ENCODE results near the gene PCBP3. TPM values are rescaled to one million over a fixed set of nuclear protein-coding genes. Genes with fewer than 3 reads are reported as not detected.

PCBP3 gene
- total RNA-seq, 1 experiment from 2014 or later: 10.9 TPM

DNA sequence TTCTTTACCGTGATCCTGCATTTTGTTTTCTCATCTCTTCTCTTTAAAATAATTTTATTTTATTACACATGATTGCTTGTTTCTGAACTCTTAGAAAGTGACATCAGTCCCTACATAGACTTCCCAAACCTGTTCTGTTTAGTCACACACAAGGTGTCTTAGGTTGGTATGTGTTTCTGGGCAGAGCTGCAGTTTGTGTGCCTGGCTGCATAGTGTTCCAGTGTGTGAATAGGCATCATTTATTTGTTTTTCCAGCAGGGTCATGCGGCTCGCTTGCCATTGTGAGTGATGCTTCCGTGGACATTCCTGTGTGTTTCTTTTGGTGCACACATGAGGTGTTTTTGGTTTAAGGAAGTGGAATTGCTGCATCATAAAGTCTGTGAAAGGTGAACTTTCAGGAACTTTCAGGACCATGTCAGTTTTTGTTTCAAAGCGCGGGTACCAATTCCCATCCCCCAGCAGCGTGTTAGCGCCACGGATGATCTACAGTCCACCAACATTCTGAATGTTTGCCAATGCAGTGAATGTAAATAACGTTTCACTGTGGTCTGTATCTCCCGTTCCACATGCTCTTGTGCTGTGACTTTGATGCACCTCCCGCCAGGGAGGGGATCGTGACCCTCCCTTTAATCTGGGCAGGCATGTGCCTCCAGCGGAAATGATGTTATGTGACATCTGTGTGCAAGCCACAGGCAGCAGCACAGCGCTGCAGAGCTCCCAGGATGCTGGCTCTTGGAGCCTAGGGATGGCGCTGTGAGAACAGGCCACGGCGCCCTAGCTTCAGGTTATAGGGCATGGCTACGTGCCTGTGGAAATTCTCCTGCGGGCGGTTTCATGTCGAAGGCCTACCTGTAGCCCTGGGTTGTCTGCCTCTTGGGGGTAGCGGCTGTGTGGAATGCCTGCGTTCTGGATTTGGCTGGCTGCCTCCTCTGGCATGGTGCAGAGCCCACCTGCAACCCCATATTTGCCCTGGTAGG is 193.5 kb downstream of the PCBP3 start:
- no peak overlapping the region for H3K4me3 Mint-ChIP-seq
- H3K79me1 ChIP-seq (ENCODE audit: insufficient read depth, low read depth, low read length, poor library complexity, severe bottlenecking): no peaks in the 10 kb centered on the region
- H3K4me1 ChIP-seq (ENCODE audit: insufficient read depth, low read length): 0 out of 2 replicates have a peak, but pooled peaks cover 1% of the 10 kb centered on the region
- peak overlapping the region in 1 of 3 experiments; percentile 23; a peak in 1 of 7 replicates for H3K27ac Mint-ChIP-seq
- no peaks in the 10 kb centered on the region for H3K23me2 ChIP-seq (ENCODE audit: insufficient read length, low read depth, low read length, poor library complexity, severe bottlenecking)
- WGBS (ENCODE audit: extremely low coverage, insufficient read length, low lambda C conversion rate): no CpG with 5 or more reads among the region's 24 CpGs
- no peak overlapping the region for H3K23ac ChIP-seq (ENCODE audit: insufficient read length, low read depth, low read length)
- H4K5ac ChIP-seq (ENCODE audit: insufficient read length, low read depth, low read length): no peak overlapping the region
- H3K9ac ChIP-seq (ENCODE audit: extremely low read depth, insufficient read length, low read length): no peak overlapping the region
- no peak overlapping the region for H2BK20ac ChIP-seq (ENCODE audit: low read depth, low read length, poor library complexity, severe bottlenecking)
- H4K91ac ChIP-seq (ENCODE audit: insufficient read length, low read depth, low read length): no peak overlapping the region
- H3K4ac ChIP-seq (ENCODE audit: low read depth, low read length): no peak overlapping the region
- H4K8ac ChIP-seq (replicated peaks; ENCODE audit: insufficient read length, low read depth, low read length): no peak overlapping the region
- no peak overlapping the region for H2BK5ac ChIP-seq (ENCODE audit: insufficient read length, low read length)
- H2BK120ac ChIP-seq (ENCODE audit: low read depth, low read length, poor library complexity, severe bottlenecking): no peak overlapping the region
- H3K14ac ChIP-seq (ENCODE audit: insufficient read depth, low read length): no peak overlapping the region
- peak; percentile 26 for DNase-seq
- no peaks in the 10 kb centered on the region for H3K27me3 ChIP-seq (ENCODE audit: insufficient read depth, low read length)
- H3K56ac ChIP-seq (ENCODE audit: insufficient read length, low read depth, low read length): no peak overlapping the region
- no peak overlapping the region for H2BK12ac ChIP-seq (ENCODE audit: insufficient read length, low read depth, low read length)
- H2AFZ ChIP-seq (ENCODE audit: low read length): no peak overlapping the region
- no peaks in the 10 kb centered on the region for H3K79me2 ChIP-seq (ENCODE audit: insufficient read depth, low read length)
- H3K18ac ChIP-seq (ENCODE audit: insufficient read length, low read depth, low read length): no peak overlapping the region
- H2AK5ac ChIP-seq (ENCODE audit: insufficient read length, low read length): no peak overlapping the region
- H3K4me2 ChIP-seq (ENCODE audit: insufficient read depth, insufficient read length, low read length): no peak overlapping the region
- H3K27me3 Mint-ChIP-seq (ENCODE audit: low read depth): peaks cover 2% of the 10 kb centered on the region; the same call in 1 of the 2 replicates
- H3K9me3 Mint-ChIP-seq: peaks cover 17 to 23% of the 10 kb centered on the region in 2 experiments
- H4K20me1 ChIP-seq (ENCODE audit: control insufficient read depth, insufficient read depth, insufficient read length): no peaks in the 10 kb centered on the region
- no peak overlapping the region for H3T11ph ChIP-seq (ENCODE audit: low read length)
- H3K27ac ChIP-seq (ENCODE audit: insufficient read length, low read depth, low read length): no peak overlapping the region
- H3K36me3 Mint-ChIP-seq (ENCODE audit: insufficient read depth in 1 of 3, low read depth in 3 of 3): peaks cover 6 to 20% (median 10%) of the 10 kb centered on the region in 3 experiments; a peak in 6 of 7 replicates
- H3K4me1 Mint-ChIP-seq: peaks cover 21 to 27% of the 10 kb centered on the region in 2 experiments
- TF ChIP-seq, protein P1, sequence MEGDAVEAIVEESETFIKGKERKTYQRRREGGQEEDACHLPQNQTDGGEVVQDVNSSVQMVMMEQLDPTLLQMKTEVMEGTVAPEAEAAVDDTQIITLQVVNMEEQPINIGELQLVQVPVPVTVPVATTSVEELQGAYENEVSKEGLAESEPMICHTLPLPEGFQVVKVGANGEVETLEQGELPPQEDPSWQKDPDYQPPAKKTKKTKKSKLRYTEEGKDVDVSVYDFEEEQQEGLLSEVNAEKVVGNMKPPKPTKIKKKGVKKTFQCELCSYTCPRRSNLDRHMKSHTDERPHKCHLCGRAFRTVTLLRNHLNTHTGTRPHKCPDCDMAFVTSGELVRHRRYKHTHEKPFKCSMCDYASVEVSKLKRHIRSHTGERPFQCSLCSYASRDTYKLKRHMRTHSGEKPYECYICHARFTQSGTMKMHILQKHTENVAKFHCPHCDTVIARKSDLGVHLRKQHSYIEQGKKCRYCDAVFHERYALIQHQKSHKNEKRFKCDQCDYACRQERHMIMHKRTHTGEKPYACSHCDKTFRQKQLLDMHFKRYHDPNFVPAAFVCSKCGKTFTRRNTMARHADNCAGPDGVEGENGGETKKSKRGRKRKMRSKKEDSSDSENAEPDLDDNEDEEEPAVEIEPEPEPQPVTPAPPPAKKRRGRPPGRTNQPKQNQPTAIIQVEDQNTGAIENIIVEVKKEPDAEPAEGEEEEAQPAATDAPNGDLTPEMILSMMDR (conservative IDR thresholded peaks at IDR 0.05): no peak
- no peak overlapping the region for H2BK15ac ChIP-seq (ENCODE audit: low read depth, low read length)
- no peaks in the 10 kb centered on the region for H3K9me3 ChIP-seq (ENCODE audit: control insufficient read depth, low read depth, low read length)
